MCF 10A (cell line): ENCODE data around the gene NOC2L. TPM values are rescaled to one million over a fixed set of nuclear protein-coding genes. Genes with fewer than 3 reads are reported as not detected.
A peak's percentile ranks its signal among the peaks of the same experiment; 100 is the strongest.

Experiments
- BruUV-seq: library from RNA; stranded (reverse); fragments of 400-500 nt; replicated peaks from 2 replicates; lab custom pipeline; 2021; lab: Mats Ljungman, UMichigan
- CTCF ChIA-PET: fragments of 300-600 bp; sonication (Branson Sonifier 250); formaldehyde crosslinking; extraction: SDS; loops from one replicate; lab custom pipeline; 2021; ENCODE audit warnings: antibody characterized with exemption, inconsistent platforms; lab: Yijun Ruan, JAX
- POLR2A ChIA-PET: fragments of 300-600, 350-650 bp; sonication (Branson Sonifier 250); formaldehyde crosslinking; extraction: SDS; loops from one replicate; lab custom pipeline; 2020; ENCODE audit warnings: antibody characterized with exemption, inconsistent platforms; lab: Yijun Ruan, JAX
- DNase-seq: peaks from one replicate; pipeline ENCODE4 v3.0.0-alpha.2; 2018; ENCODE audit not compliant: unreplicated experiment
- H3K27ac Mint-ChIP-seq: one replicate; pipeline ENCODE4 v1.8.0; 2022; ENCODE audit warnings: mild to moderate bottlenecking, low read depth, mixed read lengths; ENCODE audit not compliant: unreplicated experiment
- H3K27me3 Mint-ChIP-seq: one replicate; pipeline ENCODE4 v1.8.0; 2022; ENCODE audit warnings: mixed read lengths; ENCODE audit not compliant: insufficient read depth, unreplicated experiment
- H3K36me3 Mint-ChIP-seq: one replicate; pipeline ENCODE4 v1.8.0; 2022; ENCODE audit warnings: mild to moderate bottlenecking, moderate library complexity, mixed read lengths; ENCODE audit not compliant: insufficient read depth, unreplicated experiment
- H3K4me1 Mint-ChIP-seq: one replicate; pipeline ENCODE4 v1.8.0; 2022; ENCODE audit warnings: mixed read lengths; ENCODE audit not compliant: insufficient read depth, unreplicated experiment
- H3K4me3 Mint-ChIP-seq: one replicate; pipeline ENCODE4 v1.8.0; 2022; ENCODE audit warnings: mild to moderate bottlenecking, moderate library complexity, mixed read lengths; ENCODE audit not compliant: unreplicated experiment
- H3K9me3 Mint-ChIP-seq: one replicate; pipeline ENCODE4 v1.8.0; 2022; ENCODE audit warnings: mixed read lengths; ENCODE audit not compliant: unreplicated experiment
- CTCF ChIP-seq: fragments of 200-600 bp; IDR thresholded peaks from one replicate; pipeline ENCODE4 v1.8.0; 2022; ENCODE audit warnings: antibody characterized with exemption, mild to moderate bottlenecking; ENCODE audit not compliant: unreplicated experiment
- intact Hi-C: fragments of 100-400 bp; cut with micrococcal nuclease; formaldehyde crosslinking; loops from 2 replicates; pipeline ENCODE4 v1.14.1; 2022
- total RNA-seq: library from RNA; stranded (reverse); gene quantifications from 2 replicates; pipeline ENCODE4 v1.2.3, GENCODE V29; 2022

Gene NOC2L
- total RNA-seq, 1 experiment from 2014 or later: 136 TPM

GRCh38 chr1:945688-946556 lies 13.1 kb downstream of the NOC2L start:
- intact Hi-C loops: no loop called here
- no peak overlapping the region for H3K27ac Mint-ChIP-seq
- no TSS peak for BruUV-seq
- peaks cover 32% of the 10 kb centered on the region for H3K36me3 Mint-ChIP-seq
- H3K9me3 Mint-ChIP-seq: no peaks in the 10 kb centered on the region
- TF ChIP-seq CTCF: no peak
- ChIA-PET CTCF (no interaction called here), POLR2A (interaction anchor here (0.6 kb wide), 1 partner anchor 13 kb away, joined by 3 read pairs; no protein-coding TSS in a partner anchor)
- no peak for DNase-seq
- H3K4me1 Mint-ChIP-seq: no peaks in the 10 kb centered on the region
- H3K4me3 Mint-ChIP-seq: no peak overlapping the region
- no peaks in the 10 kb centered on the region for H3K27me3 Mint-ChIP-seq

- ChIA-PET CTCF (interaction anchor here (1.1 kb wide), 1 partner anchor 40 kb away, joined by 3 read pairs; no protein-coding TSS in a partner anchor), POLR2A (interaction anchor here (0.6 to 1.3 kb wide), 3 partner anchors 14 to 27 kb away, joined by 3 read pairs; partner anchors contain the start of genes NOC2L and PLEKHN1)
- H3K4me3 Mint-ChIP-seq: no peak overlapping the region
- TSS peak; percentile 85 for BruUV-seq
- H3K4me1 Mint-ChIP-seq: no peaks in the 10 kb centered on the region
- TF ChIP-seq CTCF: no peak
- no peaks in the 10 kb centered on the region for H3K27me3 Mint-ChIP-seq
- H3K36me3 Mint-ChIP-seq: peaks cover 21% of the 10 kb centered on the region
- intact Hi-C loops: loop anchor here (5.0 kb wide), 1 partner anchor 42 kb away; no protein-coding TSS in a partner anchor
- H3K27ac Mint-ChIP-seq: no peak overlapping the region
- no peak for DNase-seq
- no peaks in the 10 kb centered on the region for H3K9me3 Mint-ChIP-seq
Observed at GRCh38 chr1:944341-945325, 14.4 kb downstream of the NOC2L start.

DNA sequence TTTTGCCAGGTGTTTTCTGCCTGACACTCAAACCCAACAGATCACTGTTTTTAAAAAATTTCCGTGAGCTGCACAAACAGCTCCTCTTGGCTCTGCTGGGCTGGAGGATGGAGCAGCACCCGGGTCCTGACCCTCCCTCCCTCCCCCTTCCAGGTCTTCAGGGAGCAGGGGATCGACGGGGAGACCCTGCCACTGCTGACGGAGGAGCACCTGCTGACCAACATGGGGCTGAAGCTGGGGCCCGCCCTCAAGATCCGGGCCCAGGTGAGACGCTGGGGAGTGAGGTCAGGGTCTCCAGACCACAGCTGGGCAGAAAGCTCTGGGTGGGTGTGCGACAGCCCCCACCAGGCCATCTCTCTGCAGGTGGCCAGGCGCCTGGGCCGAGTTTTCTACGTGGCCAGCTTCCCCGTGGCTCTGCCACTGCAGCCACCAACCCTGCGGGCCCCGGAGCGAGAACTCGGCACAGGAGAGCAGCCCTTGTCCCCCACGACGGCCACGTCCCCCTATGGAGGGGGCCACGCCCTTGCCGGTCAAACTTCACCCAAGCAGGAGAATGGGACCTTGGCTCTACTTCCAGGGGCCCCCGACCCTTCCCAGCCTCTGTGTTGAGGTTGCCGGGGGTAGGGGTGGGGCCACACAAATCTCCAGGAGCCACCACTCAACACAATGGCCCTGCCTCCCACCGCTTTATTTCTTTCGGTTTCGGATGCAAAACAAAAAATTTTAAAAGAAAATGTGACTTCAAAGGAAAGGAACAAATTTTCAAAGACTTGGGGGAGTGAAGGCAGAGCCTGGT lies 15.3 kb downstream of the NOC2L start:
- no peaks in the 10 kb centered on the region for H3K27me3 Mint-ChIP-seq
- DNase-seq: no peak
- H3K36me3 Mint-ChIP-seq: peaks cover 17% of the 10 kb centered on the region
- H3K4me3 Mint-ChIP-seq: no peak overlapping the region
- no peak for TF ChIP-seq CTCF
- ChIA-PET POLR2A (interaction anchor here (0.6 to 1.3 kb wide), 3 partner anchors 13 to 28 kb away, joined by 3 read pairs; partner anchors contain the start of gene PLEKHN1), CTCF (interaction anchor here (0.7 to 1.1 kb wide), 2 partner anchors 15 to 41 kb away, joined by 3 to 5 read pairs; no protein-coding TSS in a partner anchor)
- no peaks in the 10 kb centered on the region for H3K4me1 Mint-ChIP-seq
- H3K9me3 Mint-ChIP-seq: no peaks in the 10 kb centered on the region
- no TSS peak for BruUV-seq
- no peak overlapping the region for H3K27ac Mint-ChIP-seq
- intact Hi-C loops: loop anchor here (5.0 kb wide), 1 partner anchor 41 kb away; no protein-coding TSS in a partner anchor
